GM12878 (cell line): ENCODE data around the gene SLC25A30. TPM values are rescaled to one million over a fixed set of nuclear protein-coding genes. Genes with fewer than 3 reads are reported as not detected.
"Not testable (repeated sequence)": the region's sequence is repeated elsewhere in the genome, so short reads cannot be mapped to it uniquely, and the experiment has no call there.

ENCODE experiments used
- ATAC-seq: fragments of 200-7000 bp; cut with Tn5 transposase; 3 replicates; pipeline ENCODE4 v1.9.1; 2020; ENCODE audit warnings: mild to moderate bottlenecking, moderate library complexity
- BruUV-seq: library from RNA; stranded (reverse); fragments of 400-500 nt; replicated peaks from 2 replicates; lab custom pipeline; 2021; lab: Mats Ljungman, UMichigan
- CTCF ChIA-PET: fragments of 300-600 bp; sonication (Branson Sonifier 250); formaldehyde crosslinking; extraction: SDS; loops from one replicate; lab custom pipeline; 2021; ENCODE audit warnings: inconsistent platforms; lab: Yijun Ruan, JAX
- POLR2A ChIA-PET: fragments of 350-600 bp; formaldehyde crosslinking; extraction: SDS; loops from one replicate; lab custom pipeline; 2021; ENCODE audit warnings: inconsistent platforms; lab: Charles Lee
- RAD21 ChIA-PET: fragments of 300-600 bp; sonication (Branson Sonifier 250); formaldehyde crosslinking; loops from one replicate; lab custom pipeline; 2023; ENCODE audit warnings: antibody characterized with exemption; ENCODE audit not compliant: unreplicated experiment; lab: Charles Lee
- SMC1A ChIA-PET: fragments of 300-600 bp; sonication (Branson Sonifier 250); formaldehyde crosslinking; loops from one replicate; lab custom pipeline; 2023; ENCODE audit not compliant: unreplicated experiment, uncharacterized antibody; lab: Charles Lee
- DNase-seq: peaks from one replicate; pipeline ENCODE4 v3.0.0-alpha.2; 2011; ENCODE audit warnings: low read depth, low spot score
- FAIRE-seq: peaks from 3 replicates; lab custom pipeline; 2011; peaks lifted over from hg19 to GRCh38; lab: Jason Lieb, UNC
- H2AFZ ChIP-seq: 2 replicates; pipeline ENCODE4 v1.6.0; 2011; ENCODE audit warnings: low read depth, low read length, control low read depth; ENCODE audit not compliant: control insufficient read depth
- H3K27ac ChIP-seq: 2 replicates; pipeline ENCODE4 v1.5.1; 2011; ENCODE audit warnings: control low read depth; ENCODE audit not compliant: control insufficient read depth, insufficient read depth
- H3K27me3 ChIP-seq, 2 experiments: replicated peaks in 1 of 2; 2 replicates each; pipeline versions ENCODE4 v1.6.0 to v1.6.1; 2011; ENCODE audit warnings: low read length in 1 of 2; ENCODE audit not compliant: control insufficient read depth in 2 of 2, insufficient read depth in 2 of 2
- H3K36me3 ChIP-seq, 2 experiments: 2 replicates each; pipeline ENCODE4 v1.5.1; 2011; ENCODE audit warnings: low read length in 1 of 2; ENCODE audit not compliant: control insufficient read depth in 2 of 2, insufficient read depth in 2 of 2
- H3K4me1 ChIP-seq: 2 replicates; pipeline ENCODE4 v1.6.1; 2011; ENCODE audit warnings: mild to moderate bottlenecking, low read length, moderate library complexity, mixed read lengths; ENCODE audit not compliant: control insufficient read depth, insufficient read depth
- H3K4me2 ChIP-seq: 2 replicates; pipeline ENCODE4 v1.6.0; 2011; ENCODE audit warnings: control low read depth; ENCODE audit not compliant: control insufficient read depth, insufficient read depth
- H3K4me3 ChIP-seq: fragments of 200-600 bp; sonication (generic); 2 replicates; pipeline ENCODE4 v1.5.1; 2016
- H3K79me2 ChIP-seq: 2 replicates; pipeline ENCODE4 v1.6.0; 2011; ENCODE audit warnings: low read length; ENCODE audit not compliant: control insufficient read depth, insufficient read depth
- H3K9ac ChIP-seq: 2 replicates; pipeline ENCODE4 v1.8.0; 2011; ENCODE audit warnings: low read length, control low read depth, mixed read lengths; ENCODE audit not compliant: control insufficient read depth, insufficient read depth
- H3K9me3 ChIP-seq: replicated peaks from 3 replicates; pipeline ENCODE4 v1.5.1; 2011; ENCODE audit warnings: mild to moderate bottlenecking, low read length; ENCODE audit not compliant: control insufficient read depth, insufficient read depth
- H4K20me1 ChIP-seq: 2 replicates; pipeline ENCODE4 v1.6.0; 2011; ENCODE audit not compliant: control insufficient read depth, insufficient read depth
- ASH2L ChIP-seq: fragments of 300-600, 200-600 bp; sonication (generic); IDR thresholded peaks from 2 replicates; pipeline ENCODE4 v1.6.1; 2017; ENCODE audit warnings: low read depth, mild to moderate bottlenecking, borderline replicate concordance
- ATF7 ChIP-seq: fragments of 450-650 bp; IDR thresholded peaks from 2 replicates; pipeline ENCODE4 v1.6.1; 2016; ENCODE audit warnings: low read depth, mild to moderate bottlenecking
- EP300 ChIP-seq, 2 experiments: fragments of 150-350 bp in 1 of 2; IDR thresholded peaks; 2 replicates each; pipeline ENCODE4 v1.6.1; 2011 to 2012; ENCODE audit warnings: low read depth in 2 of 2, low read length in 2 of 2, borderline replicate concordance in 1 of 2, improper control_type of control experiment in 1 of 2, inconsistent platforms in 1 of 2; ENCODE audit not compliant: control insufficient read depth in 1 of 2
- IKZF1 ChIP-seq: fragments of 450-650 bp; conservative IDR thresholded peaks from 2 replicates; pipeline ENCODE4 v1.6.1; 2017; ENCODE audit warnings: antibody characterized with exemption, mild to moderate bottlenecking
- IRF4 ChIP-seq: IDR thresholded peaks from 2 replicates; pipeline ENCODE4 v1.6.1; 2011; ENCODE audit warnings: low read depth, low read length
- MXI1 ChIP-seq: fragments of 150-350 bp; IDR thresholded peaks from 2 replicates; pipeline ENCODE4 v1.6.1; 2011; ENCODE audit warnings: low read depth, mild to moderate bottlenecking, inconsistent platforms, low read length, improper control_type of control experiment
- NFYA ChIP-seq: IDR thresholded peaks from 2 replicates; pipeline ENCODE4 v1.6.1; 2011; ENCODE audit warnings: low read depth, mild to moderate bottlenecking, low read length, improper control_type of control experiment, borderline replicate concordance
- NRF1 ChIP-seq: conservative IDR thresholded peaks from 2 replicates; pipeline ENCODE4 v1.6.1; 2011; ENCODE audit warnings: mild to moderate bottlenecking, low read depth, low read length, improper control_type of control experiment
- PAX5 ChIP-seq: IDR thresholded peaks from 2 replicates; pipeline ENCODE4 v1.6.1; 2011; ENCODE audit warnings: low read depth, low read length, borderline replicate concordance
- POLR2AphosphoS5 ChIP-seq: IDR thresholded peaks from 2 replicates; pipeline ENCODE4 v1.6.1; 2011; ENCODE audit warnings: mild to moderate bottlenecking, low read length, inconsistent platforms
- RBBP5 ChIP-seq: fragments of 200-600 bp; sonication (generic); conservative IDR thresholded peaks from 2 replicates; pipeline ENCODE4 v1.6.1; 2016
- SMAD5 ChIP-seq: IDR thresholded peaks from 2 replicates; pipeline ENCODE4 v1.6.1; 2016; ENCODE audit warnings: antibody characterized with exemption, low read depth
- SMARCA5 ChIP-seq: fragments of 450-650 bp; IDR thresholded peaks from 2 replicates; pipeline ENCODE4 v1.6.1; 2017; ENCODE audit warnings: mild to moderate bottlenecking
- SMC3 ChIP-seq: IDR thresholded peaks from 2 replicates; pipeline ENCODE4 v1.6.1; 2011; ENCODE audit warnings: low read length, improper control_type of control experiment, borderline replicate concordance
- SP1 ChIP-seq: IDR thresholded peaks from one replicate; pipeline ENCODE4 v1.6.1; 2011; ENCODE audit warnings: low read depth, low read length
- STAT3 ChIP-seq: IDR thresholded peaks from 2 replicates; pipeline ENCODE4 v1.6.1; 2011; ENCODE audit warnings: low read depth, low read length, improper control_type of control experiment
- TAF1 ChIP-seq: IDR thresholded peaks from 2 replicates; pipeline ENCODE4 v1.6.1; 2011; ENCODE audit warnings: mild to moderate bottlenecking, low read depth, low read length, borderline replicate concordance
- TCF7 ChIP-seq: IDR thresholded peaks from 2 replicates; pipeline ENCODE4 v1.6.1; 2014; ENCODE audit warnings: antibody characterized with exemption, borderline replicate concordance
- ZNF622 ChIP-seq: fragments of 450-650 bp; IDR thresholded peaks from 2 replicates; pipeline ENCODE4 v1.6.1; 2017; ENCODE audit warnings: mild to moderate bottlenecking, inconsistent platforms
- WGBS: methylation state at CpG from one replicate; pipeline ENCODE4 v1.1.6; 2016; ENCODE audit warnings: low lambda C conversion rate; ENCODE audit not compliant: insufficient replicate concordance, insufficient coverage; ENCODE audit errors: missing lambda C conversion rate; 5-methylcytosine and 5-hydroxymethylcytosine counted together
- in situ Hi-C: fragments of 300-500 bp; cut with MboI; formaldehyde crosslinking; loops from 9 replicates; pipeline ENCODE4 v1.14.3; 2018; ENCODE audit warnings: mixed read lengths
- intact Hi-C: fragments of 100-400 bp; cut with micrococcal nuclease; formaldehyde crosslinking; loops from one replicate; pipeline ENCODE4 v1.14.2; 2022; ENCODE audit not compliant: unreplicated experiment
- polyA plus RNA-seq, 11 experiments: library from polyadenylated mRNA; depleted of rRNA in 4 of 11; unstranded in 6 of 11; stranded (reverse) in 5 of 11; fragments of >200 nt; fragmentation: Nextera tagmentation in 4 of 11; fragmentation: Illumina TruSeq in 1 of 11; extraction: Ambion mirVana in 4 of 11; extraction: Trizol in 1 of 11; gene quantifications; 1 replicate in 1 of 11; 2 replicates in 10 of 11; pipeline versions ENCODE4 v1.2.1 to v1.2.3, GENCODE V29; 2011 to 2016; ENCODE audit warnings: inconsistent platforms in 2 of 11, missing spikeins in 2 of 11, low read depth in 1 of 11
- total RNA-seq, 4 experiments: library from RNA; depleted of rRNA in 3 of 4; stranded (reverse); fragments of >200 nt in 3 of 4; fragmentation: Illumina TruSeq in 1 of 4; extraction: Trizol in 1 of 4; gene quantifications; 2 replicates each; pipeline versions ENCODE4 v1.2.1 to v1.2.3, GENCODE V29; 2013 to 2021

Gene SLC25A30
- total and polyA plus RNA-seq, 10 of the 15 experiments (the other 5 are each of a cell fraction or from before 2014, with no cell fraction given): 2.4 to 18.0 (median 8.9) TPM

DNA sequence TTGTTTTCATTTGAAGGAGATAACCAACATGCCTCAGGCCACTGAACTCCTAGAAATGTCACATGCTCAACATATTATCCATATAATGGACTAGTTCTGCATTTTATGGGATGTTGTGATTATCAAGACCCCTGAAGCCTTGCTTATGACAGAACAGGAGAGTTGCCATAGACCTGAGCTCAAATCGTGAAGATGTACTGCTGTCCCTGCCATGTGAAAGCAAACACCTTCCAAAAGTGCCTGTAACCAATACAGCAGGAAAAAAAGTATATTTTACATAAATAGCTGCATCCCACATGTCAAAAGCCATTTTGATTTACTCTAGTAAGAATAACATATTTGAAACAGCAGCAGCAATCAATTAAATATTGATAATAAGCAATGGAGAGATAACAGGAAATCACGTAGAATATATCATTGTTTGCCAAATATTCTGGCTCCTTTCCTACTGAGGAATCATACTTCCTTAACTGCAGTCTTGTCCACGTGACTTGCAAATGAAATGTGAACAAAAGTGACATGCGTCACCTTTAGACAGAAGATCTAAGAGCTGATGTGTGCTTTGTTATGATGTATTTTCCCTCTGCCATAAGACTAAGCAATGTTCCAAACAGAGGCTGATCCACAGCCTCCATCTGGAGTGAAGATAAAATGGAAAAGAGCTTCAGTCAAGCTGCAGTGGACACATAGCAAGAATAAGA lies 33.5 kb downstream of the SLC25A30 start:
- H3K4me3 ChIP-seq: no peak overlapping the region
- no peak for ATAC-seq
- H3K27ac ChIP-seq: no peak overlapping the region
- H3K9ac ChIP-seq: no peak overlapping the region
- no peaks in the 10 kb centered on the region for H4K20me1 ChIP-seq
- no peak for TF ChIP-seq POLR2AphosphoS5
- no peak for TF ChIP-seq SMARCA5
- TF ChIP-seq EP300 (IDR thresholded peaks at IDR 0.05; ENCODE audit: borderline replicate concordance in 1 of 2, control insufficient read depth in 1 of 2, low read depth in 2 of 2, low read length in 2 of 2): no peak
- no peak for TF ChIP-seq RBBP5
- TF ChIP-seq TAF1: no peak
- TF ChIP-seq TCF7: no peak
- no peak for TF ChIP-seq PAX5
- TF ChIP-seq IKZF1: no peak
- no peak for TF ChIP-seq ZNF622
- TF ChIP-seq NRF1: no peak
- TF ChIP-seq SMC3: no peak
- no peak for TF ChIP-seq SMAD5
- no peak for TF ChIP-seq SP1
- TF ChIP-seq MXI1: no peak
- TF ChIP-seq ASH2L: no peak
- no peak for TF ChIP-seq STAT3
- no peak for TF ChIP-seq NFYA
- TF ChIP-seq ATF7: no peak
- TF ChIP-seq IRF4: no peak
- no TSS peak for BruUV-seq
- SMC1A ChIA-PET: interaction anchor here (0.7 to 1.2 kb wide), 3 partner anchors 19 to 31 kb away, joined by 3 to 4 read pairs (median 3); no protein-coding TSS in a partner anchor
- no peak for DNase-seq
- no peaks in the 10 kb centered on the region for H3K4me1 ChIP-seq
- no peaks in the 10 kb centered on the region for H3K9me3 ChIP-seq
- 92% methylated on average over 4 of the region's 4 CpGs for WGBS
- H3K79me2 ChIP-seq: no peaks in the 10 kb centered on the region
- in situ Hi-C loops (no loop called here), intact Hi-C loops (no loop called here)
- CTCF ChIA-PET: interaction anchor here (1.0 to 2.0 kb wide), 3 partner anchors 10 to 13 kb away, joined by 5 to 7 read pairs (median 6); no protein-coding TSS in a partner anchor
- FAIRE-seq: no peak
- H3K4me2 ChIP-seq: no peak overlapping the region
- H2AFZ ChIP-seq: no peak overlapping the region
- RAD21 ChIA-PET: no interaction called here
- no peaks in the 10 kb centered on the region for H3K27me3 ChIP-seq
- no peaks in the 10 kb centered on the region for H3K36me3 ChIP-seq
- POLR2A ChIA-PET: no interaction called here

DNA sequence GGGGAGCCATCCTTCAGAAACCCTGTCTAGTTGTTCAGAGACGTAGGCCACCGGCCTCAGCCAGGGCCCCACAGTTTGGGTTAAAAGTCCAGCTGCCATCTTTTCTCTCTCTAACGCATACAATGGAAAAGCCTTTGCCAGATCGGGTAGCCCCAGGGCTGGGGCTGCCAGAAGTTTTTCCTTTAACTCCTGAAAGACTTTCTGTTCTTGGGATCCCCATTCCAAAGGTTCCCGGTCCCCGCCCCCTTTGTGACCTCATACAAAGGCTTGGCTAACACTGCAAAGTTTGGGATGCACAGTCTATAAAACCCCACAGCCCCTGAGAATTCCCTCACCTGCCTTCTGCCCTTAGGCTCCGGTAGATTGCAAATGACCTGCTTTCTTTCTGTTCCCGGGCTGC lies 35.4 kb downstream of the SLC25A30 start:
- H3K4me2 ChIP-seq, SMC1A ChIA-PET, H2AFZ ChIP-seq, H3K9ac ChIP-seq, CTCF ChIA-PET, POLR2A ChIA-PET, H4K20me1 ChIP-seq, H3K4me3 ChIP-seq, H3K9me3 ChIP-seq, H3K4me1 ChIP-seq, ATAC-seq, H3K79me2 ChIP-seq, in situ Hi-C loops, H3K27ac ChIP-seq, DNase-seq, RAD21 ChIA-PET, FAIRE-seq, H3K27me3 ChIP-seq, intact Hi-C loops, BruUV-seq, H3K36me3 ChIP-seq: not testable (repeated sequence)
- WGBS: 100% methylated on average over 6 of the region's 8 CpGs
